Activated naive CD4-positive, alpha-beta T cell treated with anti-CD3 and anti-CD28 coated beads, Interleukin-2, amount 10 ng/mL, durations not matched to agents 7 days and 5 days (primary cell): ENCODE data around the gene SLC4A7.

Experiments used
- CTCF ChIA-PET: fragments of 350-600 bp; sonication (Branson Sonifier 250); formaldehyde crosslinking; loops from one replicate; lab custom pipeline; 2021; ENCODE audit warnings: antibody characterized with exemption; lab: Charles Lee
- DNase-seq: peaks from one replicate; pipeline ENCODE4 v3.0.0-alpha.2; 2020
- H3K27ac Mint-ChIP-seq: one replicate; pipeline ENCODE4 v1.8.0; 2021; ENCODE audit warnings: mild to moderate bottlenecking, moderate library complexity, mixed read lengths
- H3K27me3 Mint-ChIP-seq: one replicate; pipeline ENCODE4 v1.8.0; 2021; ENCODE audit warnings: mild to moderate bottlenecking, mixed read lengths
- H3K36me3 Mint-ChIP-seq: one replicate; pipeline ENCODE4 v1.8.0; 2021; ENCODE audit warnings: mixed read lengths
- H3K4me1 Mint-ChIP-seq: one replicate; pipeline ENCODE4 v1.8.0; 2021; ENCODE audit warnings: mixed read lengths
- H3K4me3 Mint-ChIP-seq: one replicate; pipeline ENCODE4 v1.8.0; 2021; ENCODE audit warnings: mild to moderate bottlenecking, moderate library complexity, mixed read lengths
- H3K9me3 Mint-ChIP-seq: one replicate; pipeline ENCODE4 v1.8.0; 2021; ENCODE audit warnings: mixed read lengths

The SLC4A7 gene

GRCh38 chr3:27326202-27326601 is 158.0 kb downstream of the SLC4A7 start:
- H3K27ac Mint-ChIP-seq, result no peak overlapping the region
- H3K36me3 Mint-ChIP-seq, result no peaks in the 10 kb centered on the region
- H3K4me1 Mint-ChIP-seq, result no peaks in the 10 kb centered on the region
- CTCF ChIA-PET, result interaction anchor here (1.4 kb wide), 1 partner anchor 15 kb away, joined by 3 read pairs; no protein-coding TSS in a partner anchor
- H3K4me3 Mint-ChIP-seq, result no peak overlapping the region
- H3K27me3 Mint-ChIP-seq, result no peaks in the 10 kb centered on the region
- H3K9me3 Mint-ChIP-seq, result peaks cover 2% of the 10 kb centered on the region
- no peak for DNase-seq

GRCh38 chr3:27325419-27325818 is 158.8 kb downstream of the SLC4A7 start:
- Mint-ChIP-seq H3K4me1 (no peaks in the 10 kb centered on the region), H3K27ac (no peak overlapping the region), H3K36me3 (no peaks in the 10 kb centered on the region), H3K4me3 (no peak overlapping the region), H3K9me3 (peaks cover 2% of the 10 kb centered on the region), H3K27me3 (no peaks in the 10 kb centered on the region)
- CTCF ChIA-PET, result interaction anchor here (1.1 to 1.4 kb wide), 2 partner anchors 14 to 142 kb away, joined by 3 read pairs; no protein-coding TSS in a partner anchor
- DNase-seq, result no peak

GRCh38 chr3:27324686-27325085 is 159.5 kb downstream of the SLC4A7 start:
- Mint-ChIP-seq H3K27ac (no peak overlapping the region), H3K9me3 (peaks cover 2% of the 10 kb centered on the region), H3K27me3 (no peaks in the 10 kb centered on the region), H3K36me3 (no peaks in the 10 kb centered on the region), H3K4me1 (no peaks in the 10 kb centered on the region), H3K4me3 (no peak overlapping the region)
- DNase-seq, result no peak
- CTCF ChIA-PET, result interaction anchor here (1.1 to 1.4 kb wide), 3 partner anchors 13 to 143 kb away, joined by 3 read pairs; no protein-coding TSS in a partner anchor

GRCh38 chr3:27323087-27323570 is 161.1 kb downstream of the SLC4A7 start:
- no peak overlapping the region for H3K27ac Mint-ChIP-seq
- no peak for DNase-seq
- H3K9me3 Mint-ChIP-seq, result no peaks in the 10 kb centered on the region
- CTCF ChIA-PET, result no interaction called here
- no peaks in the 10 kb centered on the region for H3K36me3 Mint-ChIP-seq
- H3K27me3 Mint-ChIP-seq, result no peaks in the 10 kb centered on the region
- H3K4me3 Mint-ChIP-seq, result no peak overlapping the region
- no peaks in the 10 kb centered on the region for H3K4me1 Mint-ChIP-seq
